BLaER1 (cell line): ENCODE results near the gene PPP4C.
"Not testable (repeated sequence)": the region's sequence is repeated elsewhere in the genome, so short reads cannot be mapped to it uniquely, and the experiment has no call there.

Experiments
- H3K27ac ChIP-seq: shearing (Covaris generic); formaldehyde crosslinking; 2 replicates; pipeline ENCODE4 v1.8.1; 2022
- H3K27me3 ChIP-seq: shearing (Covaris generic); formaldehyde crosslinking; 2 replicates; pipeline ENCODE4 v1.8.1; 2022
- H3K36me3 ChIP-seq: shearing (Covaris generic); formaldehyde crosslinking; 2 replicates; pipeline ENCODE4 v1.8.1; 2022
- H3K4me1 ChIP-seq: shearing (Covaris generic); formaldehyde crosslinking; 2 replicates; pipeline ENCODE4 v1.8.1; 2022
- H3K4me2 ChIP-seq: shearing (Covaris generic); formaldehyde crosslinking; 2 replicates; pipeline ENCODE4 v1.8.1; 2022
- H3K4me3 ChIP-seq: shearing (Covaris generic); formaldehyde crosslinking; 2 replicates; pipeline ENCODE4 v1.8.1; 2022
- H3K9ac ChIP-seq: shearing (Covaris generic); formaldehyde crosslinking; 2 replicates; pipeline ENCODE4 v1.8.1; 2022
- H3K9me3 ChIP-seq: shearing (Covaris generic); formaldehyde crosslinking; 2 replicates; pipeline ENCODE4 v1.8.1; 2022
- H4K20me1 ChIP-seq: shearing (Covaris generic); formaldehyde crosslinking; 2 replicates; pipeline ENCODE4 v1.8.1; 2022
- Cebpa-rat ChIP-seq: shearing (Covaris generic); IDR thresholded peaks from 2 replicates; pipeline ENCODE4 v1.8.1; 2022

PPP4C gene

DNA sequence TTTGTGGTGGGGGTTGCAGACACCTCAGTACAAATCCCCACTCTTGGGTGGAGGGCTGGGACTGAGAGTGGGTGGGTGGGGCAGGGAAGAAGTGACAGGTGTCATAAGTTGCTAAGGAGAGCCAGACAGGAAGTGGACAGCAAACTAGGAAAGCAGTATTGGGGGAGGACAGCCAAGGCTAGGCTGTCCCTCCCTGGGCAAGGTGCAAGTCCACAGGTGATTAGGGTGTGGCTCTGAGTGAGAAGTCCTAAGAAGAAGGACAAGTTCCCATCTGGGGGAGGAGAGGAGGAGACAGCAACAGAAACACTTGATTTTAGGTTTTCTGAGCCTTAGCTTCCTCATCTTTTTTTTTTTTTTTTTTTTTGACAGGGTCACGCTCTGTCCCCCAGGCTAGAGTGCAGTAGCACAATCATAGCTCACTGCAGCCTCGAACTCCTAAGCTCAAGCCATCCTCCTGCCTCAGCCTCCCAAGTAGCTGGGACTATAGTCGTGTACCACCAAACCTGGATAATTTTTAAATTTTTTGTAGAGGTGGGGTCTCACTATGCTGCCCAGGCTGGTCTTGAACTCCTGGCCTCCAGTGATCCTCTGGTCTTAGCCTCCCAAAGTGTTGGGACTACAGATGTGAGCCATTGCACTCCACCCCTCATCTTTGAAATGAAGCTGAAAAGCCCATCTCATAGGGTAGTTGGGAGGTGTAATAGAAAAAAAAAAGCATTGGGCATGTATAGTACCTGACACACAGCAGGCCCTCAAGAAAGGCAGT lies 44.7 kb downstream of the PPP4C start:
- Histone ChIP-seq H3K27ac (no peak overlapping the region), H3K4me3 (no peak overlapping the region), H4K20me1 (no peaks in the 10 kb centered on the region), H3K27me3 (no peaks in the 10 kb centered on the region), H3K4me1 (peaks cover 39% of the 10 kb centered on the region), H3K36me3 (peaks cover 55% of the 10 kb centered on the region), H3K4me2 (peak overlapping the region; percentile 22; the same call in 1 of the 2 replicates), H3K9ac (no peak overlapping the region), H3K9me3 (no peaks in the 10 kb centered on the region)
- no peak for TF ChIP-seq Cebpa-rat

DNA sequence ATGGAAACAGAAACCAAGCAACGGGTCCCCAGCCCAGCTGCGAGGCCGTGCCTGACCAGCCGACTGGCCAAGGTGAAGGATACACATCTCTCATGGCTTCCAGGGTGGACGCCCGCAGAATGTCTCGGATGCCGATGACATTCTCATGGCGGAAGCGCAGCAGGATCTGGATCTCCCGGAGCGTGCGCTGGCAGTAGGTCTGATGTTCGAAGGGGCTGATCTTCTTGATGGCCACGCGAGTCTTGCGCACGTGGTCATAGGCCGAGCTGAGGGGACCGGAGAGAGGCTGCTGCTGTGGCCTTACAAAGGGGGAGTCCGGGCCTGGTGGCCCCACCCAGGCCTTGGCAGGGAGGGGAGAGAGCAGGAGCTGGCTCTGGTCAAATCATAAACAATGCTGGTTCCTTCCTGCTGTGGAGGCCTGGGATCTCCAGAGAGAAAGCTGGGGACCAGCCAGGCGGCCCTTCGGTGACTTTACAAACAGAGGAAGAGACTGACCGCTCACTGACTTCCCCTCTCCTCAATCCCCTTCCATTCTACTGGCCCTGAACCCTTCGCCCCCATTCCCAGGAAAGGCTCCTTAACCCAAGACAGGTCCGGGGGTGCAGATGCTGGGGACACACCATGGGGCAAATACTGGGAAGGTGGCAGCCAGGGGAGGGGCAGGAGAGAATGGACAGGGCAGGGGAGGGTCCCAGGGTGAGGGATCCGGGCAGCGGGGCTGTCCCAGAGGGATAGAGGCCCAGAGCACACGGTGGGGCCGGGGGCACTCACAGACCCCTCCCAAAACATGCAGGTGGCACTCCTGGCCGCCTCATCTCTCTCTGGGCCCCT lies 46.2 kb downstream of the PPP4C start:
- TF ChIP-seq Cebpa-rat: no peak
- peak overlapping the region; percentile 98 for H3K4me2 ChIP-seq
- peak overlapping the region; percentile 82 for H3K9ac ChIP-seq
- no peaks in the 10 kb centered on the region for H3K9me3 ChIP-seq
- peak overlapping the region; percentile 79 for H3K4me3 ChIP-seq
- H4K20me1 ChIP-seq: no peaks in the 10 kb centered on the region
- peaks cover 47% of the 10 kb centered on the region for H3K4me1 ChIP-seq
- H3K36me3 ChIP-seq: peaks cover 41% of the 10 kb centered on the region
- no peaks in the 10 kb centered on the region for H3K27me3 ChIP-seq
- peak overlapping the region; percentile 78 for H3K27ac ChIP-seq

DNA sequence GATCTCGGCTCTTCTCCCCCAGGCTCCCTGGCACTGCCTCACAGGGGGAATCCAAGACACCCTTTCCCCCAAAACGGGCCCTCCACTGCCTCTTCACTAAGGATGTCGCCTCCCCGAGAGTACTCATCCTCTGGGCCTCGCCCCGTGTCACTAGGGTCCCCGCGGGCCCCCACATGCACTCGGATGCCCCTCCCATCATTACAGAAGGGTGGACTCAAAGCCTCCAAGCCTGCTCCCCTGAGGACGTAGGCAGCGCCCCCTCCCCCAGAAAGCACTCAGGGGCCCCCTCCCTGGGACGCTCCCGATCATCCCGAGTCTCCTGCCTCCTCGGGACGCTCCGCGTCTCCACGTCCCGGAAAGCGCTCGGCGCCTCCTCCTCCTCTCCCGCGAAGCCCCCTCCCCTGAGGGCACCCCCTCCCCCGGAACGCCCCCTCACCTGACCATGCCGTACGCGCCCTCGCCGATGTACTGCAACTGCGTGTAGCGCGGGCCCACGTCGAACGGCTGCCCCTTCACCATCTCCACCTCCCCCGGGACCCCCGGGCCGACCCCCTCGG lies 46.9 kb downstream of the PPP4C start:
- H3K27ac ChIP-seq: peak overlapping the region; percentile 78

DNA sequence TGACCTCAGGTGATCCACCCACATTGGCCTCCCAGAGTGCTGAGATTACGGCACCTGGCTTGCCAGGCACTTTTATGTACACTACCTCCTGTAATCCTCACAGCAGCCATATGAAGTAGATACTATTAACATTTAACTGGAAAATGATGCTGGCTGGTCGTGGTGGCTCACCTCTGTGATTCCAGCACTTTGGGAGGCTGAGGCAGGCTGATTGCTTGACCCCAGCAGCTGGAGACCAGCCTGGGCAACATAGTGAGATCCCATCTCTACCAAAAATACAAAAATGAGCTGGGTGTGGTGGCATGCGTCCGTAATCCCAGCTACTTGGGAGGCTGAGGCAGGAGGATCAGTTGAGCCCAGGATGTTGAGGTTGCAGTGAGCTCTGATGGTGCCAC lies 49.2 kb downstream of the PPP4C start:
- TF ChIP-seq Cebpa-rat: no peak
- H3K9ac ChIP-seq: no peak overlapping the region
- H4K20me1 ChIP-seq: no peaks in the 10 kb centered on the region
- H3K27me3 ChIP-seq: no peaks in the 10 kb centered on the region
- H3K4me1 ChIP-seq: peaks cover 41% of the 10 kb centered on the region
- 0 out of 2 replicates have a peak, but pooled peaks cover under 1% of the 10 kb centered on the region for H3K9me3 ChIP-seq
- H3K4me2 ChIP-seq: no peak overlapping the region
- H3K27ac ChIP-seq: no peak overlapping the region
- H3K4me3 ChIP-seq: no peak overlapping the region
- H3K36me3 ChIP-seq: peaks cover 10% of the 10 kb centered on the region

More for the DNA sequence above, 46.9 kb downstream of the PPP4C start:
- peaks cover 51% of the 10 kb centered on the region for H3K4me1 ChIP-seq
- peak overlapping the region; percentile 82 for H3K9ac ChIP-seq
- TF ChIP-seq Cebpa-rat: no peak
- no peaks in the 10 kb centered on the region for H3K9me3 ChIP-seq
- peak overlapping the region; percentile 98 for H3K4me2 ChIP-seq
- peak overlapping the region; percentile 79 for H3K4me3 ChIP-seq
- peaks cover 33% of the 10 kb centered on the region for H3K36me3 ChIP-seq
- H4K20me1 ChIP-seq: no peaks in the 10 kb centered on the region
- H3K27me3 ChIP-seq: no peaks in the 10 kb centered on the region

GRCh38 chr16:30125690-30126089 lies 49.9 kb downstream of the PPP4C start:
- not testable (repeated sequence) for H3K27me3 ChIP-seq, H3K4me2 ChIP-seq, H3K9me3 ChIP-seq, H3K27ac ChIP-seq, H3K9ac ChIP-seq, H4K20me1 ChIP-seq, H3K36me3 ChIP-seq, H3K4me3 ChIP-seq
- peaks cover 44% of the 10 kb centered on the region for H3K4me1 ChIP-seq

GRCh38 chr16:30127993-30128392 lies 52.2 kb downstream of the PPP4C start:
- Histone ChIP-seq H3K9ac (no peak overlapping the region), H3K4me3 (no peak overlapping the region), H3K4me2 (no peak overlapping the region), H4K20me1 (no peaks in the 10 kb centered on the region), H3K27me3 (no peaks in the 10 kb centered on the region), H3K9me3 (peaks cover 21% of the 10 kb centered on the region), H3K4me1 (peaks cover 48% of the 10 kb centered on the region), H3K36me3 (no peaks in the 10 kb centered on the region), H3K27ac (no peak overlapping the region)
- no peak for TF ChIP-seq Cebpa-rat

DNA sequence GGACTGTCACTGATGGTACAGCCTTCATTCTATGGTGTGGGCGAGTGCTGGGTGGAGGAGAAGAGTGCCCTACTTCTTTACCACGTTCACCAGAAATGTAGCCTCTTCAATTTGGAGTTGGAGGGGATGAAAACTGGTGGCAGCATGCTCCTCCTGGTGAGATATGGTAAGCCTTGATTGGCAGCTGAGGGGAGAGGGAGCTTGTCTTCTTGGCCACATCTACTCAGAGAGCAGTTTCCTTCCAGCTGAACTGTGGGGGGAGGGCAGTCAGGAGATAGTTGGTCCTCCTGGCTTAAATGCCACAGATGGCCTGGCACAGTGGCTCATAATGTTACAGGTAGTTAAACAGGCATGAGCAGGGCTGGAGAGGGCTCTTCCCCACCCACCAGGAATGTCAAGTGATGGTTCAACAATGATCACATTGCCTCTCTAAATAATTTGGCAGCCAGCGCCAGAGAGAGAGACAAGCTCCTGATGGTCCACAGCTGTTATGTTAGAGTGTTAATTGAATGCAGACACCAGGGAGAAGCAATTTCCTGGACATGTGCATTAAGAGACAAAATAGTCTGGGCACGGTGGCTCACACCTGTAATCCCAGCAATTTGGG lies 56.2 kb downstream of the PPP4C start:
- Histone ChIP-seq H3K9me3 (peaks cover 21% of the 10 kb centered on the region), H3K4me3 (0 out of 2 replicates have a peak overlapping the region, but pooled peaks have one; percentile 36), H3K27ac (peak overlapping the region; percentile 53), H3K36me3 (no peaks in the 10 kb centered on the region), H4K20me1 (no peaks in the 10 kb centered on the region), H3K4me2 (peak overlapping the region; percentile 64), H3K27me3 (no peaks in the 10 kb centered on the region), H3K4me1 (peaks cover 36% of the 10 kb centered on the region), H3K9ac (no peak overlapping the region)
- no peak for TF ChIP-seq Cebpa-rat

DNA sequence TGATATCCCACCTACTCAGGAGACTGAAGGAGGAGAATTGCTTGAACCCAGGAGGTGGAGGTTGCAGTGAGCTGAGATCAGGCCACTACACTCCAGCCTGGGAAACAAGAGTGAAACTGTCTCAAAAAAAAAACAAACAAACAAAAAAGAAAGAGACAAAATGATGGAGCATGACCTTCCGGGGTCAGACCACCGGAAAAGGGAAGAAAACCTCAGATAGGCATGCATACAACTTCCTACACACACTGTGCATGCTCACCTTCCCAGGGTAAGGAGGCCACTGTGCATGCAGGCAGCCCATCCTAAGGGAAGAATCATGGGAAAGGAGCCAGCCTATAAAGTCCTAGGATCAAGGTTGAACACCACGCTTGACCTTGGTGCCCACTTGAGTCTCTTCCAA lies 56.8 kb downstream of the PPP4C start:
- Histone ChIP-seq H3K9me3 (peaks cover 21% of the 10 kb centered on the region), H3K4me2 (peak overlapping the region; percentile 64), H4K20me1 (no peaks in the 10 kb centered on the region), H3K4me3 (no peak overlapping the region), H3K27me3 (no peaks in the 10 kb centered on the region), H3K27ac (peak overlapping the region; percentile 53), H3K9ac (no peak overlapping the region), H3K36me3 (no peaks in the 10 kb centered on the region), H3K4me1 (peaks cover 32% of the 10 kb centered on the region)
- TF ChIP-seq Cebpa-rat: no peak
